Ovary (tissue), 3 donors: ENCODE measurements around the gene SEPTIN11.

ENCODE experiments used
- POLR2A ChIP-seq: fragments of 450-650 bp; IDR thresholded peaks from one replicate; pipeline ENCODE4 v1.6.1; 2017; ENCODE audit warnings: antibody characterized with exemption, mild to moderate bottlenecking, moderate library complexity
- TF ChIP-seq, protein P1 (sequence below), 3 donors: fragments of 450-650 bp in 2 of 3; fragments of 200-600 bp in 1 of 3; IDR thresholded peaks; one replicate each; pipeline versions ENCODE4 v1.5.1 to v1.8.0; 2016 to 2022; ENCODE audit warnings: antibody characterized with exemption in 3 of 3, mild to moderate bottlenecking in 1 of 3
- donor health status: DM: no; HTN: no; CAD: no.

GRCh38 chr4:76943129-76943620 is 6.4 kb upstream of the SEPTIN11 start:
- TF ChIP-seq, protein P1, sequence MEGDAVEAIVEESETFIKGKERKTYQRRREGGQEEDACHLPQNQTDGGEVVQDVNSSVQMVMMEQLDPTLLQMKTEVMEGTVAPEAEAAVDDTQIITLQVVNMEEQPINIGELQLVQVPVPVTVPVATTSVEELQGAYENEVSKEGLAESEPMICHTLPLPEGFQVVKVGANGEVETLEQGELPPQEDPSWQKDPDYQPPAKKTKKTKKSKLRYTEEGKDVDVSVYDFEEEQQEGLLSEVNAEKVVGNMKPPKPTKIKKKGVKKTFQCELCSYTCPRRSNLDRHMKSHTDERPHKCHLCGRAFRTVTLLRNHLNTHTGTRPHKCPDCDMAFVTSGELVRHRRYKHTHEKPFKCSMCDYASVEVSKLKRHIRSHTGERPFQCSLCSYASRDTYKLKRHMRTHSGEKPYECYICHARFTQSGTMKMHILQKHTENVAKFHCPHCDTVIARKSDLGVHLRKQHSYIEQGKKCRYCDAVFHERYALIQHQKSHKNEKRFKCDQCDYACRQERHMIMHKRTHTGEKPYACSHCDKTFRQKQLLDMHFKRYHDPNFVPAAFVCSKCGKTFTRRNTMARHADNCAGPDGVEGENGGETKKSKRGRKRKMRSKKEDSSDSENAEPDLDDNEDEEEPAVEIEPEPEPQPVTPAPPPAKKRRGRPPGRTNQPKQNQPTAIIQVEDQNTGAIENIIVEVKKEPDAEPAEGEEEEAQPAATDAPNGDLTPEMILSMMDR (IDR thresholded peaks at IDR 0.05): no peak
- TF ChIP-seq POLR2A: no peak
